Activated naive CD4-positive, alpha-beta T cell treated with anti-CD3 and anti-CD28 coated beads for 36 hours (primary cell): Measurements from ENCODE around the gene JPT2. TPM values are rescaled to one million over a fixed set of nuclear protein-coding genes. Genes with fewer than 3 reads are reported as not detected.

ENCODE experiments used
- CTCF ChIA-PET: fragments of 350-600 bp; sonication (Branson Sonifier 250); formaldehyde crosslinking; loops from one replicate; lab custom pipeline; 2021; ENCODE audit warnings: antibody characterized with exemption; lab: Charles Lee
- DNase-seq: peaks from one replicate; pipeline ENCODE4 v3.0.0-alpha.2; 2020
- H3K27ac Mint-ChIP-seq: one replicate; pipeline ENCODE4 v1.8.0; 2021; ENCODE audit warnings: mild to moderate bottlenecking, mixed read lengths
- H3K27me3 Mint-ChIP-seq: one replicate; pipeline ENCODE4 v1.8.0; 2021; ENCODE audit warnings: low read depth, mixed read lengths
- H3K36me3 Mint-ChIP-seq: one replicate; pipeline ENCODE4 v1.8.0; 2021; ENCODE audit warnings: low read depth, mixed read lengths
- H3K4me1 Mint-ChIP-seq: one replicate; pipeline ENCODE4 v1.8.0; 2021; ENCODE audit warnings: low read depth, mixed read lengths
- H3K4me3 Mint-ChIP-seq: one replicate; pipeline ENCODE4 v1.8.0; 2021; ENCODE audit warnings: mild to moderate bottlenecking, moderate library complexity, mixed read lengths
- H3K9me3 Mint-ChIP-seq: one replicate; pipeline ENCODE4 v1.8.0; 2021; ENCODE audit warnings: mixed read lengths
- intact Hi-C: fragments of 100-400 bp; cut with micrococcal nuclease; formaldehyde crosslinking; loops from one replicate; pipeline ENCODE4 v1.15.1; 2023
- total RNA-seq, 2 experiments: library from RNA; stranded (reverse); gene quantifications; one replicate each; pipeline ENCODE4 v1.2.3, GENCODE V29; 2021

Gene JPT2
- total RNA-seq, 2 experiments from 2014 or later, result 54.0 to 69.4 TPM

GRCh38 chr16:1705688-1706385, 27.8 kb downstream of the JPT2 start, which contains the start of gene MAPK8IP3:
Gene MAPK8IP3 (plus strand): TSS chr16:1706195. CDS start chr16:1706340, 145 bp downstream.
- no peaks in the 10 kb centered on the region for H3K27me3 Mint-ChIP-seq
- H3K4me1 Mint-ChIP-seq, result peaks cover 32% of the 10 kb centered on the region
- peak; percentile 91 for DNase-seq
- no peaks in the 10 kb centered on the region for H3K9me3 Mint-ChIP-seq
- CTCF ChIA-PET, result interaction anchor here (0.6 to 2.1 kb wide), 16 partner anchors 22 to 795 kb away, joined by 3 to 10 read pairs (median 3); partner anchors contain the start of genes EME2, JPT2, MRPS34 and NUBP2
- H3K36me3 Mint-ChIP-seq, result peaks cover 4% of the 10 kb centered on the region
- intact Hi-C loops, result loop anchor here (1.0 to 5.0 kb wide), 6 partner anchors 28 to 285 kb away; partner anchors contain the start of genes CLCN7, CRAMP1, EME2 and IFT140
- H3K27ac Mint-ChIP-seq, result peak within 1 kb of the TSS; percentile 92
- H3K4me3 Mint-ChIP-seq, result peak within 1 kb of the TSS; percentile 98

- Mint-ChIP-seq H3K36me3 (no peaks in the 10 kb centered on the region), H3K4me3 (peak overlapping the region; percentile 98), H3K27me3 (no peaks in the 10 kb centered on the region), H3K4me1 (peaks cover 32% of the 10 kb centered on the region), H3K27ac (peak overlapping the region; percentile 80), H3K9me3 (no peaks in the 10 kb centered on the region)
- peak; percentile 65 for DNase-seq
- CTCF ChIA-PET, result interaction anchor here (0.6 to 2.1 kb wide), 12 partner anchors 25 to 795 kb away, joined by 3 to 10 read pairs (median 3); partner anchors contain the start of genes EME2, JPT2, MRPS34 and NUBP2
- intact Hi-C loops, result loop anchor here (1.0 to 5.0 kb wide), 6 partner anchors 17 to 286 kb away; partner anchors contain the start of genes CLCN7, CRAMP1, EME2 and IFT140
These were observed 28.5 kb downstream of the JPT2 start for GRCh38 chr16:1706386-1707192.

GRCh38 chr16:1707193-1707790, 29.2 kb downstream of the JPT2 start:
- no peaks in the 10 kb centered on the region for H3K9me3 Mint-ChIP-seq
- CTCF ChIA-PET, result interaction anchor here (0.8 to 1.3 kb wide), 2 partner anchors 25 to 75 kb away, joined by 3 to 5 read pairs; partner anchors contain the start of genes NUBP2 and SPSB3
- peak; percentile 39 for DNase-seq
- peak overlapping the region; percentile 78 for H3K27ac Mint-ChIP-seq
- H3K4me1 Mint-ChIP-seq, result peaks cover 33% of the 10 kb centered on the region
- H3K4me3 Mint-ChIP-seq, result peak overlapping the region; percentile 89
- H3K36me3 Mint-ChIP-seq, result no peaks in the 10 kb centered on the region
- intact Hi-C loops, result loop anchor here (1.0 to 5.0 kb wide), 5 partner anchors 16 to 286 kb away; partner anchors contain the start of genes CLCN7, EME2, MRPS34 and NUBP2
- no peaks in the 10 kb centered on the region for H3K27me3 Mint-ChIP-seq

GRCh38 chr16:1708083-1708767, 30.1 kb downstream of the JPT2 start:
- H3K4me1 Mint-ChIP-seq, result peaks cover 42% of the 10 kb centered on the region
- peak overlapping the region; percentile 89 for H3K4me3 Mint-ChIP-seq
- no peaks in the 10 kb centered on the region for H3K36me3 Mint-ChIP-seq
- H3K27ac Mint-ChIP-seq, result no peak overlapping the region
- CTCF ChIA-PET, result interaction anchor here (0.8 kb wide), 1 partner anchor 74 kb away, joined by 5 read pairs; the partner anchor contains the start of genes NUBP2 and SPSB3
- intact Hi-C loops, result loop anchor here (5.0 kb wide), 1 partner anchor 231 kb away; the partner anchor contains the start of gene CLCN7
- no peaks in the 10 kb centered on the region for H3K9me3 Mint-ChIP-seq
- no peak for DNase-seq
- H3K27me3 Mint-ChIP-seq, result no peaks in the 10 kb centered on the region

GRCh38 chr16:1708768-1709180, 30.7 kb downstream of the JPT2 start:
- CTCF ChIA-PET, result no interaction called here
- DNase-seq, result no peak
- Mint-ChIP-seq H3K9me3 (no peaks in the 10 kb centered on the region), H3K4me3 (no peak overlapping the region), H3K4me1 (peaks cover 43% of the 10 kb centered on the region), H3K36me3 (no peaks in the 10 kb centered on the region), H3K27ac (no peak overlapping the region), H3K27me3 (no peaks in the 10 kb centered on the region)
- intact Hi-C loops, result loop anchor here (5.0 kb wide), 1 partner anchor 231 kb away; the partner anchor contains the start of gene CLCN7

- H3K9me3 Mint-ChIP-seq, result no peaks in the 10 kb centered on the region
- CTCF ChIA-PET, result no interaction called here
- no peak overlapping the region for H3K27ac Mint-ChIP-seq
- no peak overlapping the region for H3K4me3 Mint-ChIP-seq
- no peak for DNase-seq
- H3K27me3 Mint-ChIP-seq, result no peaks in the 10 kb centered on the region
- intact Hi-C loops, result loop anchor here (5.0 kb wide), 1 partner anchor 232 kb away; the partner anchor contains the start of gene CLCN7
- H3K36me3 Mint-ChIP-seq, result no peaks in the 10 kb centered on the region
- H3K4me1 Mint-ChIP-seq, result peaks cover 42% of the 10 kb centered on the region
These were observed 31.3 kb downstream of the JPT2 start for GRCh38 chr16:1709356-1709755.

GRCh38 chr16:1710811-1711507, 32.9 kb downstream of the JPT2 start:
- Mint-ChIP-seq H3K27ac (no peak overlapping the region), H3K9me3 (no peaks in the 10 kb centered on the region), H3K4me3 (no peak overlapping the region), H3K4me1 (peaks cover 35% of the 10 kb centered on the region), H3K36me3 (no peaks in the 10 kb centered on the region), H3K27me3 (no peaks in the 10 kb centered on the region)
- intact Hi-C loops, result no loop called here
- no peak for DNase-seq
- CTCF ChIA-PET, result interaction anchor here (0.6 to 0.7 kb wide), 3 partner anchors 94 to 347 kb away, joined by 3 to 5 read pairs (median 4); partner anchors contain the start of gene UQCC4

- intact Hi-C loops, result no loop called here
These were observed 34.7 kb downstream of the JPT2 start for GRCh38 chr16:1712791-1713261.

GRCh38 chr16:1713331-1713730, 35.3 kb downstream of the JPT2 start:
- no peak overlapping the region for H3K27ac Mint-ChIP-seq
- H3K36me3 Mint-ChIP-seq, result no peaks in the 10 kb centered on the region
- no peaks in the 10 kb centered on the region for H3K9me3 Mint-ChIP-seq
- intact Hi-C loops, result no loop called here
- H3K4me3 Mint-ChIP-seq, result no peak overlapping the region
- H3K27me3 Mint-ChIP-seq, result no peaks in the 10 kb centered on the region
- DNase-seq, result no peak
- CTCF ChIA-PET, result no interaction called here
- H3K4me1 Mint-ChIP-seq, result peaks cover 26% of the 10 kb centered on the region

More at GRCh38 chr16:1712791-1713261, 34.7 kb downstream of the JPT2 start:
- Mint-ChIP-seq H3K36me3 (no peaks in the 10 kb centered on the region), H3K9me3 (no peaks in the 10 kb centered on the region), H3K27ac (no peak overlapping the region), H3K27me3 (no peaks in the 10 kb centered on the region), H3K4me3 (no peak overlapping the region), H3K4me1 (peaks cover 31% of the 10 kb centered on the region)
- CTCF ChIA-PET, result no interaction called here
- DNase-seq, result no peak

- CTCF ChIA-PET, result no interaction called here
- no peak overlapping the region for H3K27ac Mint-ChIP-seq
- H3K36me3 Mint-ChIP-seq, result no peaks in the 10 kb centered on the region
- H3K9me3 Mint-ChIP-seq, result no peaks in the 10 kb centered on the region
- no peaks in the 10 kb centered on the region for H3K27me3 Mint-ChIP-seq
- DNase-seq, result no peak
- H3K4me1 Mint-ChIP-seq, result peaks cover 25% of the 10 kb centered on the region
- H3K4me3 Mint-ChIP-seq, result no peak overlapping the region
- intact Hi-C loops, result no loop called here
These were observed 35.9 kb downstream of the JPT2 start for GRCh38 chr16:1713933-1714332.

- Mint-ChIP-seq H3K27me3 (no peaks in the 10 kb centered on the region), H3K36me3 (no peaks in the 10 kb centered on the region), H3K9me3 (no peaks in the 10 kb centered on the region), H3K4me3 (no peak overlapping the region), H3K27ac (no peak overlapping the region), H3K4me1 (peaks cover 29% of the 10 kb centered on the region)
- DNase-seq, result no peak
- CTCF ChIA-PET, result no interaction called here
- intact Hi-C loops, result no loop called here
These were observed 37.1 kb downstream of the JPT2 start for GRCh38 chr16:1715220-1715619.
